T-helper 2 cell treated with Interferon-gamma antibody and Interleukin-4, amounts not matched to agents 5 μg/mL and 100 μg/mL, for 36 hours (primary cell): ENCODE measurements around the gene ZBTB43.

ENCODE experiments used
- DNase-seq: peaks from one replicate; pipeline ENCODE4 v3.0.0; 2021; ENCODE audit warnings: low spot score
- H3K27ac Mint-ChIP-seq: one replicate; pipeline ENCODE4 v1.8.0; 2021; ENCODE audit warnings: mild to moderate bottlenecking, mixed read lengths
- H3K27me3 Mint-ChIP-seq: one replicate; pipeline ENCODE4 v1.8.0; 2021; ENCODE audit warnings: low read depth, mixed read lengths
- H3K36me3 Mint-ChIP-seq: one replicate; pipeline ENCODE4 v1.8.0; 2021; ENCODE audit warnings: low read depth, mixed read lengths
- H3K4me1 Mint-ChIP-seq: one replicate; pipeline ENCODE4 v1.8.0; 2021; ENCODE audit warnings: low read depth, mixed read lengths
- H3K4me3 Mint-ChIP-seq: one replicate; pipeline ENCODE4 v1.8.0; 2022; ENCODE audit warnings: mild to moderate bottlenecking, moderate library complexity, mixed read lengths
- H3K9me3 Mint-ChIP-seq: one replicate; pipeline ENCODE4 v1.8.0; 2021; ENCODE audit warnings: mixed read lengths

Gene ZBTB43

DNA sequence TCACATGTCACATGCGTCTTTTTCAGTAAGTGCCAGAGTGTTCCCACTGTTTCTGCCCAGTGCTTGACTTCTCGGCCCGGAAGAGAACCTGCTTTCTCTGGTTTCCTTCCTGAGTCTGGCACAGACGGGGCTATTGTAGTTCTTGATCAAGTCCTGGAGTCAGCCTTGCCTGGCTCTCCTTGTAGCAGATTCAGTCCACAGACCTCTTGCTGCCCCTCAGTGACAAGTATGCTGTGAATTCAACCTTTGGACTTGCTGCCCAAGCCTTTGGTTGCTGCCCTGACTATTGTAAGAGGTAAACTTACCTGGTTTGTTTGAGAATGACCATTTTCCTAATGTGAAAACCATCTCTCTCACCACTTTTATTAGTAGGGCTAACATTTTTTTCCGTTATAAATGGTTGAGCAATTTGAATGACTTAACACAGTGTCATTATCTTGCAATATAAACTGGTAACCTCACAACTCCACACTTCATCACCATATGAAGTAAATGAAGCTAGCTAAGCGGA, 80.3 kb downstream of the ZBTB43 start:
- Mint-ChIP-seq H3K4me3 (no peak overlapping the region), H3K4me1 (no peaks in the 10 kb centered on the region), H3K27ac (no peak overlapping the region), H3K27me3 (no peaks in the 10 kb centered on the region), H3K36me3 (peaks cover 6% of the 10 kb centered on the region), H3K9me3 (no peaks in the 10 kb centered on the region)
- no peak for DNase-seq

DNA sequence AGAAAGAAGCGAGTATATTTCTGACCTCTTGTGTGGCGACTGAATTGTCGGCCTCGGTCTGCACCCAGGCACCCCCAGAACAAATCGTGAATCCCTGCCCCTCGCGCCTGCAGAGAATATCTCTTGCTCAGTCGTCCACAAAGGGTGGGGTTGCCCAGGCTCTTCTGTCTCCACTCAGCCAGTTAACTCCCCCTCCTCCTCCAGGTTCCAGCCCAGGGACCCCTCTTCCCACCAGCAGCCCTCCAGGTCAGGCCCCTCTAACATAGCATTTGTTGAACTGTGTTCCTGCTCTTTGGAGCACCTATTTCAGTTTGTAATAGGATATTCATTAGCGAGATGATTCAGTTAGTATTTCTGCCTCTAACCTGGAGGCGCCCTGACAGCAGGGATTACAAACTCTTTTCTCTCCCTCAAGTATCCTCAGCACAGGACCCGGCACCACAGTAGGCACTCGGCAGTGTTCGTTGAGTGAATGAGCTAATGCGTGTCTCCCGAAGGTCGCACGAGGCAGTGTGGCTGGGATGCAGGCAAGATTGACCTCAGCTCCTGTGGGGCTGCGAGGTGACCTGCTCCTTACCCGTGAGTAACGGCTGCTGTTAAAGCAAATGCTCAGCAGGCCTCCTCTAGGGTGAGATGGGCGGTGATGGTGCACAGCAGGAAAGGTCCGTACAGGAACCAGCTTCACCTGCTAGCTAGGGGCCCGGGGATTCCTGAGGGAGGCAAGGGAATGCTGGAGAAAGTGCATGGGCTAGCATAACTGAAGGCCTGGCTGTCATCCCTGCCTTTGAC, 81.4 kb downstream of the ZBTB43 start:
- Mint-ChIP-seq H3K27ac (no peak overlapping the region), H3K9me3 (no peaks in the 10 kb centered on the region), H3K27me3 (no peaks in the 10 kb centered on the region), H3K4me1 (no peaks in the 10 kb centered on the region), H3K36me3 (peaks cover 4% of the 10 kb centered on the region), H3K4me3 (no peak overlapping the region)
- DNase-seq, result no peak

- DNase-seq, result no peak
Observed at GRCh38 chr9:126886897-126887296, 82.1 kb downstream of the ZBTB43 start.

More at GRCh38 chr9:126886897-126887296, 82.1 kb downstream of the ZBTB43 start:
- Mint-ChIP-seq H3K4me1 (no peaks in the 10 kb centered on the region), H3K4me3 (no peak overlapping the region), H3K27ac (no peak overlapping the region), H3K27me3 (no peaks in the 10 kb centered on the region), H3K36me3 (peaks cover 2% of the 10 kb centered on the region), H3K9me3 (no peaks in the 10 kb centered on the region)
